H9 (cell line): Measurements from ENCODE around the gene RIPOR1. TPM values are rescaled to one million over a fixed set of nuclear protein-coding genes. Genes with fewer than 3 reads are reported as not detected.
"Not testable (repeated sequence)": the region's sequence is repeated elsewhere in the genome, so short reads cannot be mapped to it uniquely, and the experiment has no call there.

Experiments used
- DNase-seq: peaks from one replicate; pipeline ENCODE4 v3.0.0-alpha.2; 2017
- H2AFZ ChIP-seq: one replicate; pipeline ENCODE4 v1.6.1; 2013; ENCODE audit warnings: mild to moderate bottlenecking, low read length, control low read depth, moderate library complexity
- H2AK5ac ChIP-seq: 2 replicates; pipeline ENCODE4 v1.6.1; 2013; ENCODE audit warnings: low read length, control low read depth, mixed read lengths; ENCODE audit not compliant: insufficient read length
- H2BK120ac ChIP-seq: one replicate; pipeline ENCODE4 v1.6.1; 2013; ENCODE audit warnings: low read depth, mild to moderate bottlenecking, low read length, control low read depth, inconsistent platforms; ENCODE audit not compliant: poor library complexity, severe bottlenecking
- H2BK12ac ChIP-seq: 2 replicates; pipeline ENCODE4 v1.6.1; 2013; ENCODE audit warnings: low read length, control low read depth, mixed read lengths, low read depth; ENCODE audit not compliant: insufficient read length
- H2BK15ac ChIP-seq: 2 replicates; pipeline ENCODE4 v1.6.1; 2013; ENCODE audit warnings: low read depth, low read length, control low read depth
- H2BK20ac ChIP-seq: one replicate; pipeline ENCODE4 v1.6.1; 2013; ENCODE audit warnings: low read depth, mild to moderate bottlenecking, low read length, control low read depth, inconsistent platforms; ENCODE audit not compliant: poor library complexity, severe bottlenecking
- H2BK5ac ChIP-seq: 2 replicates; pipeline ENCODE4 v1.6.1; 2013; ENCODE audit warnings: low read length, control low read depth, mixed read lengths; ENCODE audit not compliant: insufficient read length
- H3K14ac ChIP-seq: 2 replicates; pipeline ENCODE4 v1.6.1; 2013; ENCODE audit warnings: low read length, control low read depth; ENCODE audit not compliant: insufficient read depth
- H3K18ac ChIP-seq: 2 replicates; pipeline ENCODE4 v1.6.1; 2013; ENCODE audit warnings: low read depth, mild to moderate bottlenecking, mixed read lengths, low read length, control low read depth; ENCODE audit not compliant: insufficient read length
- H3K23ac ChIP-seq: 2 replicates; pipeline ENCODE4 v1.6.1; 2013; ENCODE audit warnings: low read length, control low read depth, mixed read lengths, low read depth; ENCODE audit not compliant: insufficient read length
- H3K23me2 ChIP-seq: 2 replicates; pipeline ENCODE4 v1.6.1; 2013; ENCODE audit warnings: low read depth, mild to moderate bottlenecking, mixed read lengths, low read length, control low read depth; ENCODE audit not compliant: insufficient read length, poor library complexity, severe bottlenecking
- H3K27ac ChIP-seq: 2 replicates; pipeline ENCODE4 v1.5.1; 2013; ENCODE audit warnings: low read length, control low read depth, mixed read lengths, low read depth; ENCODE audit not compliant: insufficient read length
- H3K27me3 ChIP-seq: 2 replicates; pipeline ENCODE4 v1.6.1; 2013; ENCODE audit warnings: low read length, control low read depth, inconsistent platforms; ENCODE audit not compliant: insufficient read depth
- H3K4ac ChIP-seq: 2 replicates; pipeline ENCODE4 v1.6.1; 2013; ENCODE audit warnings: low read depth, mild to moderate bottlenecking, control low read depth, inconsistent platforms, low read length, moderate library complexity
- H3K4me1 ChIP-seq: 2 replicates; pipeline ENCODE4 v1.6.1; 2013; ENCODE audit warnings: low read length, control low read depth, inconsistent platforms; ENCODE audit not compliant: insufficient read depth
- H3K4me2 ChIP-seq: 2 replicates; pipeline ENCODE4 v1.6.1; 2013; ENCODE audit warnings: low read length, control low read depth, mixed read lengths; ENCODE audit not compliant: insufficient read length, insufficient read depth
- H3K56ac ChIP-seq: 2 replicates; pipeline ENCODE4 v1.6.1; 2013; ENCODE audit warnings: low read depth, mild to moderate bottlenecking, mixed read lengths, low read length, control low read depth; ENCODE audit not compliant: insufficient read length
- H3K79me1 ChIP-seq: 2 replicates; pipeline ENCODE4 v1.6.1; 2013; ENCODE audit warnings: low read depth, mild to moderate bottlenecking, moderate library complexity, low read length, control low read depth, inconsistent platforms; ENCODE audit not compliant: insufficient read depth, poor library complexity, severe bottlenecking
- H3K79me2 ChIP-seq: 2 replicates; pipeline ENCODE4 v1.6.1; 2013; ENCODE audit warnings: low read length, control low read depth, inconsistent platforms; ENCODE audit not compliant: insufficient read depth
- H3K9ac ChIP-seq: 2 replicates; pipeline ENCODE4 v1.6.1; 2013; ENCODE audit warnings: low read length, control low read depth, mixed read lengths; ENCODE audit not compliant: insufficient read length; ENCODE audit errors: extremely low read depth
- H3K9me3 ChIP-seq: one replicate; pipeline ENCODE4 v1.6.1; 2013; ENCODE audit warnings: low read depth, low read length, inconsistent platforms; ENCODE audit not compliant: control insufficient read depth
- H3T11ph ChIP-seq: one replicate; pipeline ENCODE4 v1.6.1; 2013; ENCODE audit warnings: mild to moderate bottlenecking, low read length, control low read depth, inconsistent platforms
- H4K20me1 ChIP-seq: one replicate; pipeline ENCODE4 v1.6.1; 2013; ENCODE audit not compliant: control insufficient read depth, insufficient read length, insufficient read depth
- H4K5ac ChIP-seq: 2 replicates; pipeline ENCODE4 v1.6.1; 2013; ENCODE audit warnings: low read depth, mild to moderate bottlenecking, mixed read lengths, low read length, control low read depth; ENCODE audit not compliant: insufficient read length
- H4K8ac ChIP-seq: replicated peaks from 2 replicates; pipeline ENCODE4 v1.6.1; 2013; ENCODE audit warnings: low read length, control low read depth, mixed read lengths, low read depth; ENCODE audit not compliant: insufficient read length
- H4K91ac ChIP-seq: 2 replicates; pipeline ENCODE4 v1.6.1; 2013; ENCODE audit warnings: low read depth, mild to moderate bottlenecking, moderate library complexity, mixed read lengths, low read length, control low read depth; ENCODE audit not compliant: insufficient read length
- H3K27ac Mint-ChIP-seq, 3 experiments: 2 replicates in 2 of 3; 3 replicates in 1 of 3; pipeline ENCODE4 v1.8.0; 2020 to 2021; ENCODE audit warnings: mixed read lengths in 3 of 3, mild to moderate bottlenecking in 1 of 3, moderate library complexity in 1 of 3
- H3K27me3 Mint-ChIP-seq: 2 replicates; pipeline ENCODE4 v1.8.0; 2021; ENCODE audit warnings: low read depth, mild to moderate bottlenecking, moderate library complexity, mixed read lengths
- H3K36me3 Mint-ChIP-seq, 3 experiments: 2 replicates in 2 of 3; 3 replicates in 1 of 3; pipeline ENCODE4 v1.8.0; 2020 to 2021; ENCODE audit warnings: low read depth in 3 of 3, mixed read lengths in 3 of 3; ENCODE audit not compliant: insufficient read depth in 1 of 3
- H3K4me1 Mint-ChIP-seq, 2 experiments: 2 replicates each; pipeline ENCODE4 v1.8.0; 2020; ENCODE audit warnings: mixed read lengths in 2 of 2
- H3K4me3 Mint-ChIP-seq, 2 experiments: 2 replicates in 1 of 2; 3 replicates in 1 of 2; pipeline ENCODE4 v1.8.0; 2020 to 2021; ENCODE audit warnings: mild to moderate bottlenecking in 2 of 2, mixed read lengths in 2 of 2, moderate library complexity in 1 of 2
- H3K9me3 Mint-ChIP-seq, 2 experiments: 2 replicates in 1 of 2; 3 replicates in 1 of 2; pipeline ENCODE4 v1.8.0; 2020; ENCODE audit warnings: mild to moderate bottlenecking in 2 of 2, mixed read lengths in 2 of 2, moderate library complexity in 1 of 2
- CTCF ChIP-seq: fragments of 200-600 bp; sonication (generic); conservative IDR thresholded peaks from 3 replicates; pipeline ENCODE4 v1.8.0; 2021; ENCODE audit warnings: antibody characterized with exemption, mild to moderate bottlenecking
- whole genome bisulfite sequencing: extraction: QIAGEN DNeasy Blood & Tissue Kit; methylation state at CpG from one replicate; pipeline ENCODE4 v1.1.7; 2013; ENCODE audit warnings: missing lambda C conversion rate, low lambda C conversion rate, mixed read lengths; ENCODE audit not compliant: insufficient read length; ENCODE audit errors: extremely low coverage; 5-methylcytosine and 5-hydroxymethylcytosine counted together
- total RNA-seq: library from RNA; stranded (reverse); gene quantifications from 2 replicates; pipeline ENCODE4 v1.2.1, GENCODE V29; 2021

Gene RIPOR1
- total RNA-seq, 1 experiment from 2014 or later, result 14.3 TPM

GRCh38 chr16:67509016-67509415 is 19.6 kb upstream of the RIPOR1 start:
- H3K27ac ChIP-seq, result no peak overlapping the region
- peak overlapping the region; percentile 10 for H2BK12ac ChIP-seq
- no peaks in the 10 kb centered on the region for H3K27me3 ChIP-seq
- H3K9me3 ChIP-seq, result no peaks in the 10 kb centered on the region
- Mint-ChIP-seq H3K27ac (no peak overlapping the region; a peak in 1 of 7 replicates), H3K27me3 (peaks cover 49% of the 10 kb centered on the region), H3K36me3 (no peaks in the 10 kb centered on the region), H3K4me1 (peaks cover 6 to 13% of the 10 kb centered on the region in 2 experiments), H3K9me3 (no peaks in the 10 kb centered on the region; a peak in 1 of 5 replicates), H3K4me3 (no peak overlapping the region)
- TF ChIP-seq CTCF, result no peak
- H3K79me1 ChIP-seq, result no peaks in the 10 kb centered on the region
- no peak overlapping the region for H2AK5ac ChIP-seq
- no peaks in the 10 kb centered on the region for H3K79me2 ChIP-seq
- H4K8ac ChIP-seq, result no peak overlapping the region
- H3K23me2 ChIP-seq, result no peaks in the 10 kb centered on the region
- H3K56ac ChIP-seq, result no peak overlapping the region
- no peak overlapping the region for H3K4me2 ChIP-seq
- H3K14ac ChIP-seq, result no peak overlapping the region
- H4K5ac ChIP-seq, result no peak overlapping the region
- no peaks in the 10 kb centered on the region for H4K20me1 ChIP-seq
- no peak overlapping the region for H4K91ac ChIP-seq
- H2BK20ac ChIP-seq, result no peak overlapping the region
- no peak overlapping the region for H3K9ac ChIP-seq
- no peak overlapping the region for H3K18ac ChIP-seq
- H2BK15ac ChIP-seq, result no peak overlapping the region
- H3K23ac ChIP-seq, result no peak overlapping the region
- H2AFZ ChIP-seq, result no peak overlapping the region
- no peaks in the 10 kb centered on the region for H3K4me1 ChIP-seq
- H3T11ph ChIP-seq, result no peak overlapping the region
- H2BK120ac ChIP-seq, result no peak overlapping the region
- WGBS, result no CpG with 5 or more reads among the region's 4 CpGs
- no peak overlapping the region for H2BK5ac ChIP-seq
- no peak overlapping the region for H3K4ac ChIP-seq
- DNase-seq, result no peak

GRCh38 chr16:67513892-67514291 is 14.7 kb upstream of the RIPOR1 start:
- H3K4me2 ChIP-seq, H4K5ac ChIP-seq, H3K14ac ChIP-seq, H2BK15ac ChIP-seq, H4K20me1 ChIP-seq, H3K4me1 ChIP-seq, H2AFZ ChIP-seq, H3K79me1 ChIP-seq, H3K4me1 Mint-ChIP-seq, H3K27ac Mint-ChIP-seq, H3K4ac ChIP-seq, H3K36me3 Mint-ChIP-seq, H4K91ac ChIP-seq, H3K56ac ChIP-seq, H3K9ac ChIP-seq, H3K4me3 Mint-ChIP-seq, H4K8ac ChIP-seq, H3K23ac ChIP-seq, H3K27me3 ChIP-seq, H3K9me3 Mint-ChIP-seq, H2BK120ac ChIP-seq, H3K23me2 ChIP-seq, H2BK5ac ChIP-seq, H3K9me3 ChIP-seq, H3K27ac ChIP-seq, DNase-seq, H3K79me2 ChIP-seq, H3K18ac ChIP-seq, H2BK20ac ChIP-seq, H3T11ph ChIP-seq, H2AK5ac ChIP-seq, H2BK12ac ChIP-seq: not testable (repeated sequence)
- H3K27me3 Mint-ChIP-seq, result peaks cover 52% of the 10 kb centered on the region
- no CpG with 5 or more reads among the region's 1 CpG for WGBS
